ENCODE results near the gene RUNX2.

Gene RUNX2

DNA sequence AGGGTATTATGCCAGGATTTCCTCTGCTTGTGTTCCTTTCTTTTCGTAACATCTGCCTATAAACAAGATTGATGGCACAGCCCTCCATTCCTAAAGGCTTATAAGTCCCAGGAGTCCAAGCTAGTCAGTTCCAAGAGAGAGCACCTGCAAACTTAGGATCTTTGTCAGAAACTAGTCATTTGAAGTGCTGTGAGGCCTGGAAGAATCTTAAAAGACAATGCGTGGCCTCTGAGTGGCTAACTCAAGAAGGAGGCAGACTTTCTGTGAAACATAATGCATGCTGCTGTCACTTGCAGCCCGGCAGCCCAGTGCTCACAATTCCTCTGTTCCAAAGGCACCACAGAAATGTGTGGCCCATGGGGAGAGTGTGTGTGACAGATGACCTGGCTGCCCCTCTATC lies 184.6 kb downstream of the RUNX2 start:
- no peak for TF ChIP-seq EZH2 (IDR thresholded peaks at IDR 0.05; ENCODE audit: borderline replicate concordance, low read length)
- TF ChIP-seq, protein P1, sequence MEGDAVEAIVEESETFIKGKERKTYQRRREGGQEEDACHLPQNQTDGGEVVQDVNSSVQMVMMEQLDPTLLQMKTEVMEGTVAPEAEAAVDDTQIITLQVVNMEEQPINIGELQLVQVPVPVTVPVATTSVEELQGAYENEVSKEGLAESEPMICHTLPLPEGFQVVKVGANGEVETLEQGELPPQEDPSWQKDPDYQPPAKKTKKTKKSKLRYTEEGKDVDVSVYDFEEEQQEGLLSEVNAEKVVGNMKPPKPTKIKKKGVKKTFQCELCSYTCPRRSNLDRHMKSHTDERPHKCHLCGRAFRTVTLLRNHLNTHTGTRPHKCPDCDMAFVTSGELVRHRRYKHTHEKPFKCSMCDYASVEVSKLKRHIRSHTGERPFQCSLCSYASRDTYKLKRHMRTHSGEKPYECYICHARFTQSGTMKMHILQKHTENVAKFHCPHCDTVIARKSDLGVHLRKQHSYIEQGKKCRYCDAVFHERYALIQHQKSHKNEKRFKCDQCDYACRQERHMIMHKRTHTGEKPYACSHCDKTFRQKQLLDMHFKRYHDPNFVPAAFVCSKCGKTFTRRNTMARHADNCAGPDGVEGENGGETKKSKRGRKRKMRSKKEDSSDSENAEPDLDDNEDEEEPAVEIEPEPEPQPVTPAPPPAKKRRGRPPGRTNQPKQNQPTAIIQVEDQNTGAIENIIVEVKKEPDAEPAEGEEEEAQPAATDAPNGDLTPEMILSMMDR (IDR thresholded peaks at IDR 0.05; ENCODE audit: low read length) = no peak
- H3K4me2 ChIP-seq (ENCODE audit: low read length) = no peak overlapping the region
- H2AFZ ChIP-seq (ENCODE audit: low read length) = no peak overlapping the region
- no peaks in the 10 kb centered on the region for H3K27me3 ChIP-seq (ENCODE audit: insufficient read depth, low read length)
- H3K79me2 ChIP-seq (ENCODE audit: insufficient read depth, low read length) = no peaks in the 10 kb centered on the region
- no peaks in the 10 kb centered on the region for H3K9me3 ChIP-seq (ENCODE audit: low read length)
- H3F3A ChIP-seq (ENCODE audit: insufficient read depth, low read length) = no peaks in the 10 kb centered on the region
- no peaks in the 10 kb centered on the region for H3K36me3 ChIP-seq (ENCODE audit: insufficient read depth, low read length)
- H3K9ac ChIP-seq (ENCODE audit: low read length) = no peak overlapping the region
- H4K20me1 ChIP-seq (ENCODE audit: insufficient read depth, low read length) = no peaks in the 10 kb centered on the region
- no peak overlapping the region for H3K27ac ChIP-seq (ENCODE audit: low read depth, low read length, poor library complexity, severe bottlenecking)
- no peaks in the 10 kb centered on the region for H3K9me2 ChIP-seq (ENCODE audit: low read depth, low read length)
- no peak overlapping the region for H3K4me3 ChIP-seq (ENCODE audit: low read depth, low read length, poor library complexity, severe bottlenecking)
- no peaks in the 10 kb centered on the region for H3K4me1 ChIP-seq (ENCODE audit: insufficient read depth, low read length, severe bottlenecking)

DNA sequence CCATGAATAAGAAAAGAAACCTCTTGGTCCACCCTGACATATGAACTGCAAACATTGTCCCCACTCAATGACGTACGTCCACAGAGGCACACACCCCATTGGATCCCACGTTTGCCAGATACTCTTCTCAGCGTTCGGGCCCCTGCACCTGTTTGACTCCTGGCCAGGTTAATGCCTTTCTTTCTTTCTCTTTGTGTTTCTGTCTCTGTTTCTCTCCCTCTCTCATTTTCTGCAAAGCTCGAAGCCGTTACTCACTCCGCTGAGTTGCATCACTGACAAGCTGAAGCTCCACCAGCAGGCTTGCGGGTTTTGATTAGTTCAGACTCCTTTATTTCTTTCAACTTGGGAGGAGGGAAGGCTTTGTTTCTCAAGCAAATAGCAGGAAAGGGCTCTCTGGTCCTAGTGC lies 185.1 kb downstream of the RUNX2 start:
- no peaks in the 10 kb centered on the region for H4K20me1 ChIP-seq (ENCODE audit: insufficient read depth, low read length)
- no peaks in the 10 kb centered on the region for H3K9me3 ChIP-seq (ENCODE audit: low read length)
- H3K4me2 ChIP-seq (ENCODE audit: low read length) = no peak overlapping the region
- no peaks in the 10 kb centered on the region for H3K36me3 ChIP-seq (ENCODE audit: insufficient read depth, low read length)
- no peaks in the 10 kb centered on the region for H3K79me2 ChIP-seq (ENCODE audit: insufficient read depth, low read length)
- no peaks in the 10 kb centered on the region for H3K27me3 ChIP-seq (ENCODE audit: insufficient read depth, low read length)
- no peak overlapping the region for H3K9ac ChIP-seq (ENCODE audit: low read length)
- H3F3A ChIP-seq (ENCODE audit: insufficient read depth, low read length) = no peaks in the 10 kb centered on the region
- TF ChIP-seq, protein P1 (IDR thresholded peaks at IDR 0.05; ENCODE audit: low read length) = no peak
- TF ChIP-seq EZH2 (IDR thresholded peaks at IDR 0.05; ENCODE audit: borderline replicate concordance, low read length) = no peak
- no peak overlapping the region for H2AFZ ChIP-seq (ENCODE audit: low read length)
- no peak overlapping the region for H3K27ac ChIP-seq (ENCODE audit: low read depth, low read length, poor library complexity, severe bottlenecking)
- no peak overlapping the region for H3K4me3 ChIP-seq (ENCODE audit: low read depth, low read length, poor library complexity, severe bottlenecking)
- no peaks in the 10 kb centered on the region for H3K4me1 ChIP-seq (ENCODE audit: insufficient read depth, low read length, severe bottlenecking)
- no peaks in the 10 kb centered on the region for H3K9me2 ChIP-seq (ENCODE audit: low read depth, low read length)

DNA sequence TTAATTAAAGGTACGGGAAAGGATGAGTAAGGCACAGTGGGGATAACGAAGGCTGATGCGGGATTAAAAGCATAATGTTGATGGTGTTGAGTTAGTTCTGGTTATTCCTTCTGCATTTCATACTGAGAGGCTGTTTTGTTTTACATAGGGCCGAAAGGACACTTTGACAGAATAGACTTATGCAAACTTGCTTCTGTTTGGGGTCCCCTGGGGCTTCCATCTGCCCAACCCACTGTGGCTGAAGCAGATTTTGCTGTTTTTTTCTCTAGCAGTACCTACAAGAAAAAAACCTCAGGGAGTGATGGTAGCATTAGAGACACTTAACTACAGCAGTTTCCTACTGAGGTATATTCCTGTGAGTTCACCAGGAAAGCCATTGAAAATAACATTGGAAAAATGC lies 185.7 kb downstream of the RUNX2 start:
- Histone ChIP-seq H3K9me2 (ENCODE audit: low read depth, low read length) (no peaks in the 10 kb centered on the region), H3K4me1 (ENCODE audit: insufficient read depth, low read length, severe bottlenecking) (no peaks in the 10 kb centered on the region), H3K79me2 (ENCODE audit: insufficient read depth, low read length) (no peaks in the 10 kb centered on the region), H3K27me3 (ENCODE audit: insufficient read depth, low read length) (no peaks in the 10 kb centered on the region), H2AFZ (ENCODE audit: low read length) (no peak overlapping the region), H3F3A (ENCODE audit: insufficient read depth, low read length) (no peaks in the 10 kb centered on the region), H3K36me3 (ENCODE audit: insufficient read depth, low read length) (no peaks in the 10 kb centered on the region), H4K20me1 (ENCODE audit: insufficient read depth, low read length) (no peaks in the 10 kb centered on the region), H3K27ac (ENCODE audit: low read depth, low read length, poor library complexity, severe bottlenecking) (no peak overlapping the region), H3K9me3 (ENCODE audit: low read length) (no peaks in the 10 kb centered on the region), H3K4me2 (ENCODE audit: low read length) (no peak overlapping the region), H3K4me3 (ENCODE audit: low read depth, low read length, poor library complexity, severe bottlenecking) (no peak overlapping the region), H3K9ac (ENCODE audit: low read length) (no peak overlapping the region)
- TF ChIP-seq, protein P1 (IDR thresholded peaks at IDR 0.05; ENCODE audit: low read length) = no peak
- no peak for TF ChIP-seq EZH2 (IDR thresholded peaks at IDR 0.05; ENCODE audit: borderline replicate concordance, low read length)

Measured in OCI-LY1 (cell line).